GM23248 (cell line): Measurements from ENCODE around the gene PTPRD.

ENCODE experiments used
- EZH2 ChIP-seq: fragments of 200-600 bp; sonication (generic); IDR thresholded peaks from 2 replicates; pipeline ENCODE4 v1.6.1; 2018; ENCODE audit warnings: antibody characterized with exemption, mild to moderate bottlenecking; ENCODE audit not compliant: insufficient read depth, poor library complexity, severe bottlenecking
- EZH2phosphoT487 ChIP-seq: fragments of 200-600 bp; sonication (generic); IDR thresholded peaks from 2 replicates; pipeline ENCODE4 v1.6.1; 2018; ENCODE audit warnings: antibody characterized with exemption, moderate library complexity, mild to moderate bottlenecking, low read depth; ENCODE audit not compliant: insufficient read depth

DNA sequence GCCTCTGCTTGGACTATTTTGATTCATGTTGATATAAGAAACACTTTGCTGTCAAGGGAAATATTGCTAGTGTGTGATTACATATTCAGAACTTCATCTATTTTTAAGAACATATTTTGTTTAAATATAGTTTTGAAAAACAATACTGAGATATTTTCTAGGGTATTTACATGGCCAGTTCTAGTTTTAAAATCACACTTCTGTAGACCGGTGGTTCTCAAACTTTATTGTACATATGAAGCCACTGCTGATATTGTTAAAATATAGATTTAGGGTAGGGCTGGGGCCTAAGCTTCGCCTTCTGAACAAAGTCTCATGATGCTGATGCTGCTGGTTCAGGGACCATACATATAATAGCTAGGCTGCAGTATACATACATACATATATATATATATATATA lies 1000.0 kb downstream of the PTPRD start:
- no peak for TF ChIP-seq EZH2
- TF ChIP-seq EZH2phosphoT487 = no peak
